ENCODE measurements around the gene PLVAP.

DNA sequence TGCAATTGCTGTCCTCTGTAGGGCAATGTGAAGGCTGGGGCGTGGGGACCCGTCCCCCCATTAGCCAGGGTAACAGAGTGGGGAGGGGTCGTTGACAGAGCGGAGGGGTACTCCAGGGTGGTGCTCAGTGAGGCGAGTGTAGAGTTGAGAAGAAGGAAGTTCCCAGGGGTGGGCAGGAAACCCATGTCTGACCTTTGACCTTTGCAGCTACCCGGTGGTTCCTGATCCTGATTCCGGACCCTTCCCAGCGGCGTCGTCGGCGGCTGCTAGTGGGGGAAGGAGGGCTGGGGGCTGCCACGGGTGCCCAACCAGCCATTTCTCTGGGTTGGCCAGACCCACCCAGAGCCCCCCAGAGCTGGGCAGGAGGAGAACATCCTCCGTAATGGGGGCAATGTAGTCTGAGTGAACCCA, 2.1 kb upstream of the PLVAP start:
- TF ChIP-seq, protein P1, sequence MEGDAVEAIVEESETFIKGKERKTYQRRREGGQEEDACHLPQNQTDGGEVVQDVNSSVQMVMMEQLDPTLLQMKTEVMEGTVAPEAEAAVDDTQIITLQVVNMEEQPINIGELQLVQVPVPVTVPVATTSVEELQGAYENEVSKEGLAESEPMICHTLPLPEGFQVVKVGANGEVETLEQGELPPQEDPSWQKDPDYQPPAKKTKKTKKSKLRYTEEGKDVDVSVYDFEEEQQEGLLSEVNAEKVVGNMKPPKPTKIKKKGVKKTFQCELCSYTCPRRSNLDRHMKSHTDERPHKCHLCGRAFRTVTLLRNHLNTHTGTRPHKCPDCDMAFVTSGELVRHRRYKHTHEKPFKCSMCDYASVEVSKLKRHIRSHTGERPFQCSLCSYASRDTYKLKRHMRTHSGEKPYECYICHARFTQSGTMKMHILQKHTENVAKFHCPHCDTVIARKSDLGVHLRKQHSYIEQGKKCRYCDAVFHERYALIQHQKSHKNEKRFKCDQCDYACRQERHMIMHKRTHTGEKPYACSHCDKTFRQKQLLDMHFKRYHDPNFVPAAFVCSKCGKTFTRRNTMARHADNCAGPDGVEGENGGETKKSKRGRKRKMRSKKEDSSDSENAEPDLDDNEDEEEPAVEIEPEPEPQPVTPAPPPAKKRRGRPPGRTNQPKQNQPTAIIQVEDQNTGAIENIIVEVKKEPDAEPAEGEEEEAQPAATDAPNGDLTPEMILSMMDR (IDR thresholded peaks at IDR 0.05), result no peak
- no peak for TF ChIP-seq POLR2A (IDR thresholded peaks at IDR 0.05; ENCODE audit: low read depth)
